H54 (cell line): Measurements from ENCODE around the gene ZBTB42.

ENCODE experiments used
- DNase-seq: peaks from one replicate; pipeline ENCODE4 v3.0.0; 2011; ENCODE audit warnings: low spot score, mixed read lengths; ENCODE audit not compliant: insufficient read length
- FAIRE-seq: peaks from 3 replicates; lab custom pipeline; 2011; peaks lifted over from hg19 to GRCh38; lab: Jason Lieb, UNC
- POLR2A ChIP-seq: IDR thresholded peaks from 2 replicates; pipeline ENCODE4 v1.6.1; 2011; ENCODE audit warnings: low read depth, mild to moderate bottlenecking, low read length

ZBTB42 gene

DNA sequence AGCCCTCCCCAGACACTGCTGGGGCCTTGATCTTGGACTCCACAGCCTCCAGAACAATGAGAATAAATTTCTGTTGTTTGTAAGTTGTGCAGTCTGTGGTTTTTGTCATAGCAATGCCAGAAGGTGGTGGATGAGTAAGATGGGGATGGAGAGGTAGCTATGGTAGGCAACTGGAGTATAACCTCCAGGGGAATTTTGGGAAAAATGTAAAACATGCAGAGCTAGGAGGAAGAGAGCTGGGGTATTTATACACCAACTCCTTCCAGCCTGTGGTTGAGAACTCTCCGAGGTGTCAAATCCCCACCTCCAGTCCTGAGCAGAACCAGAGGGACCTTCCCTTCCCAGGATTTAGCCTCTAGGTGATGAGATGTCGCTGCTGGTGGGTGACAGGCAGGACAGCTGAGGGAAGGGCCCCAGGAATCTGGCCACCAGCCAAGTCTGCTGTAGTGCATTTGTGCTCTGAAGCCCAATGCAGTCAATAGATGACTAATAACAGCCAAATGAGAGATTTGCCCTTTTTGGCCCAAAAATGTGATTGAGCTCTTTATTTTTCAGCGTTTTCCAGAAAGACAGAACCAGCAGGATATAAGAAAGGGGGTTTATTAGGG is 45.0 kb downstream of the ZBTB42 start:
- FAIRE-seq (no peak), DNase-seq (no peak)
- TF ChIP-seq POLR2A = no peak

- TF ChIP-seq POLR2A = no peak
- no peak for FAIRE-seq
- DNase-seq = no peak
Observed at GRCh38 chr14:104852280-104852663, 51.4 kb downstream of the ZBTB42 start.
